SK-N-MC (cell line): ENCODE measurements around the gene UBE3A.

Experiments used
- EZH2 ChIP-seq: fragments of 200-600 bp; sonication (generic); IDR thresholded peaks from one replicate; pipeline ENCODE4 v1.6.1; 2017; ENCODE audit warnings: antibody characterized with exemption
- POLR2AphosphoS5 ChIP-seq: IDR thresholded peaks from 2 replicates; pipeline ENCODE4 v1.6.1; 2012; ENCODE audit warnings: mild to moderate bottlenecking, low read depth, low read length, borderline replicate concordance

DNA sequence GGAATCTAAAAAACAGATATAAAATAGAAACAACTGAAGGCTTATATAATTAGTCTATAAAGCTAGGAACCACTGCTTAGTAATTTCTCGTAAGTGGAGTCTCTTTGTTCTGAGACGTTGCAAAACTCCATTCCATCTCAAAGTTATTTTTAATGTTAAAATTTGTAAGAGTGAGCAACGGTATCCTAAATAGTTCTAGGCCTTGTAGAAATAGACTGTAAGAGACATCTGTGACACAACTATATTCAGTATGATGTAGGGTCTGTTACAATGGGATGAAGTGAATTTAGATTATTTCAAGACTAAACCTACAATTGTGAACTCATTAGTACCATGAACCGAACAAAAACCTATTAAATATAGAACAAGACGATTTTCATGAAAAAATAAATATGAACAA is 57.2 kb downstream of the UBE3A start:
- TF ChIP-seq EZH2 (no peak), POLR2AphosphoS5 (no peak)
